Ishikawa (cell line): Measurements from ENCODE around the gene CDH20.

Experiments used
- CEBPB ChIP-seq: IDR thresholded peaks from 2 replicates; pipeline ENCODE4 v1.6.1; 2012
- CREB1 ChIP-seq: IDR thresholded peaks from 2 replicates; pipeline ENCODE4 v1.6.1; 2012; ENCODE audit warnings: low read depth
- EGR1 ChIP-seq: IDR thresholded peaks from 2 replicates; pipeline ENCODE4 v1.6.1; 2012
- EP300 ChIP-seq: IDR thresholded peaks from 2 replicates; pipeline ENCODE4 v1.6.1; 2012; ENCODE audit warnings: borderline replicate concordance
- FOXM1 ChIP-seq: IDR thresholded peaks from 2 replicates; pipeline ENCODE4 v1.6.1; 2012; ENCODE audit warnings: low read depth, borderline replicate concordance
- MAX ChIP-seq: IDR thresholded peaks from 2 replicates; pipeline ENCODE4 v1.6.1; 2012
- NFIC ChIP-seq: IDR thresholded peaks from 2 replicates; pipeline ENCODE4 v1.6.1; 2012
- RAD21 ChIP-seq: IDR thresholded peaks from 2 replicates; pipeline ENCODE4 v1.6.1; 2012; ENCODE audit warnings: low read depth
- REST ChIP-seq: IDR thresholded peaks from 2 replicates; pipeline ENCODE4 v1.6.1; 2012; ENCODE audit warnings: low read depth, mild to moderate bottlenecking
- TAF1 ChIP-seq: IDR thresholded peaks from 2 replicates; pipeline ENCODE4 v1.6.1; 2012; ENCODE audit warnings: low read depth, mild to moderate bottlenecking
- TCF12 ChIP-seq: IDR thresholded peaks from 2 replicates; pipeline ENCODE4 v1.6.1; 2012; ENCODE audit warnings: low read depth
- TEAD4 ChIP-seq: IDR thresholded peaks from 2 replicates; pipeline ENCODE4 v1.6.1; 2012
- USF1 ChIP-seq: IDR thresholded peaks from 2 replicates; pipeline ENCODE4 v1.6.1; 2012
- YY1 ChIP-seq: IDR thresholded peaks from 2 replicates; pipeline ENCODE4 v1.6.1; 2012; ENCODE audit warnings: low read depth
- ZBTB7A ChIP-seq: IDR thresholded peaks from 2 replicates; pipeline ENCODE4 v1.6.1; 2012; ENCODE audit warnings: low read depth

The CDH20 gene

GRCh38 chr18:61348230-61348629, 15.0 kb downstream of the CDH20 start:
- TF ChIP-seq FOXM1: no peak

- TF ChIP-seq TEAD4 (no peak), TAF1 (no peak), FOXM1 (no peak), MAX (no peak), YY1 (no peak), CEBPB (no peak)
These were observed 17.3 kb downstream of the CDH20 start for GRCh38 chr18:61350578-61350977.

GRCh38 chr18:61352059-61352458, 18.8 kb downstream of the CDH20 start:
- no peak for TF ChIP-seq CEBPB
- TF ChIP-seq RAD21: no peak
- TF ChIP-seq REST: no peak
- no peak for TF ChIP-seq EP300
- TF ChIP-seq CREB1: no peak
- TF ChIP-seq ZBTB7A: no peak
- no peak for TF ChIP-seq FOXM1
- TF ChIP-seq EGR1: no peak
- no peak for TF ChIP-seq USF1
- no peak for TF ChIP-seq NFIC
- no peak for TF ChIP-seq TAF1
- TF ChIP-seq YY1: no peak
- no peak for TF ChIP-seq TEAD4
- TF ChIP-seq TCF12: no peak
- no peak for TF ChIP-seq MAX

GRCh38 chr18:61352611-61353010, 19.4 kb downstream of the CDH20 start:
- TF ChIP-seq TEAD4: no peak
- no peak for TF ChIP-seq TCF12
- TF ChIP-seq CEBPB: no peak
- TF ChIP-seq USF1: no peak
- TF ChIP-seq YY1: no peak
- TF ChIP-seq ZBTB7A: no peak
- TF ChIP-seq MAX: no peak
- TF ChIP-seq NFIC: no peak
- no peak for TF ChIP-seq EGR1
- no peak for TF ChIP-seq TAF1
- no peak for TF ChIP-seq FOXM1

- no peak for TF ChIP-seq TAF1
- TF ChIP-seq EP300: no peak
- TF ChIP-seq USF1: no peak
- no peak for TF ChIP-seq TEAD4
- TF ChIP-seq NFIC: no peak
- TF ChIP-seq CREB1: no peak
- no peak for TF ChIP-seq MAX
- TF ChIP-seq REST: no peak
These were observed 27.5 kb downstream of the CDH20 start for GRCh38 chr18:61360404-61361383.
